ENCODE results near the gene MSMB. TPM values are rescaled to one million over a fixed set of nuclear protein-coding genes. Genes with fewer than 3 reads are reported as not detected.

Gene MSMB
- total and polyA plus RNA-seq, 8 donors: 19.0 to 130 (median 53.5) TPM; not detected in 4

DNA sequence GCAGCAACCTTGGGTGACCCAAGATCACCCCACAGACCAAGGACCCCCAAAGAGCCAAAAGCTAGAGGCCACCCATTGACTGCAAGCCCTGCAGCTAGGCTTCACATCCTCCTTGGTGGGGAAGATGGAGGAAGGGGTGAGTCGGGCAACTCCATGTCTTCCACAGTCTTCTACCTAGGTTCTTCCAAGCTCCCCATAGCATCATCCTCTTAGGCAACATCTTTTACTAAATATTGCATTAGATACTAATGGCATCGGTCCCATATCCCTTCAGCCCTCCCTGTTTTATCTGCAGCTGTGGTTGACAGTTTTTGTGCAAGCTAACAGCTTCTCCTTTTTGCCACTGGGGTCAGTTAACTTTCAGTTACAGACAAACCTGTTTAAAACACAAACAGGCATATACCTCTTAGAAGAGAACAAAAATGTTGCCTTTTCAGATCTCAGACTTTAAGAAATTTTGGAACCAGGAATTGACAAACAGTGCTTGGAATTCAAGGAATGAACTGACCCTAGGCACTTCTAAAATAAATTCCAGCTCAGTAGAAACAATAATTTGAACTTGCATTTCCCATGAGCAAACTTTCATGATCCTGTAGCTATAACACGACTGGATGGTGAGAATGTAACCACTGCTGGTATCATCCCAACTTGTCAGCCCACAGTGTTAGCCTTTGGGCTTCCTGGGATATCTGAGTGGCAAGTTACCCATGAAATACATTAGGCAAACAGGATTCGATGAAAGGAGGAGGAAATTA lies 33.9 kb upstream of the MSMB start:
- Histone ChIP-seq H3K36me3 (no peaks in the 10 kb centered on the region), H3K4me1 (no peaks in the 10 kb centered on the region), H3K4me3 (no peak overlapping the region), H3K9me3 (no peaks in the 10 kb centered on the region), H3K27me3 (no peaks in the 10 kb centered on the region), H3K27ac (no peak overlapping the region)
- 51 to 67% (median 57%) methylated on average over 4 of the region's 4 CpGs for WGBS, 5 donors
- intact Hi-C loops (cut with DNase I; ENCODE audit: low total_unique reads): no loop called here
- DNase-seq: no peak
- TF ChIP-seq CTCF (IDR thresholded peaks at IDR 0.05): no peak
- no peak for TF ChIP-seq POLR2A (IDR thresholded peaks at IDR 0.05)
- TF ChIP-seq EP300 (IDR thresholded peaks at IDR 0.05): no peak
- no peak for TF ChIP-seq POLR2AphosphoS5 (IDR thresholded peaks at IDR 0.05)

DNA sequence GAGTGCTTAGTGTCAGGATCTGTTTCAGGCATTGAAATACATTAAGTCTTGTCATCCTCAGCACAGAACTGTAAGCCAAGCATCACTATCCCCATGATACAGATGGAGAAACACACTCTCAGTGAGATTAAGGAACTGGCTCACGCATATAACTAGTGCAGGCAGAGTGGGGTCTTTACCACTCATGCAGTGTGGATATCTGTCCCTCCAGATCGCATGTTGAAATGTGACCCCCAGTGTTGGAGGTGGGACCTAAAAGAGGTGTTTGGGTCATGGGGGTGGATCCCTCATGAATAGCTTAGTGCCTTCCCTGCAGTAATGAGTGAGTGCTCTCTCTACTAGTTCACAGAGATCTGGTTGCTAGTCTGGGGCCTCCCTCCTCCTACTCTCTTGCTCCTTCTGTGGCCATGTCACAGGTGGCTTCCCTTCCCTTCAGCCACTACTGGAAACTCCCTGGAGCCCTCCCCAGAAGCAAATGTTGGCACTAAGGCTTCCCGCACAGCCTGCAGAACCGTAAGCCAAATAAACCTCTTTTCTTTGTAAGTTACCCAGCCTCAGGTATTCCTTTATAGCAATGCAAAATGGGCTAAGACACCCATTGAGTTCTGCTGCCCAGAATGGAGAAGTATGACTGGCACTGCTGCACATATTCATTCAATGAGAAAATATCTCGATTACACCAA lies 31.8 kb upstream of the MSMB start:
- H3K9me3 ChIP-seq: peaks cover 0 to 6% (median 2%) of the 10 kb centered on the region in 4 donors
- no peaks in the 10 kb centered on the region for H3K4me1 ChIP-seq
- H3K4me3 ChIP-seq: no peak overlapping the region
- TF ChIP-seq EP300 (IDR thresholded peaks at IDR 0.05) (no peak), POLR2AphosphoS5 (IDR thresholded peaks at IDR 0.05) (no peak), POLR2A (IDR thresholded peaks at IDR 0.05) (no peak), CTCF (IDR thresholded peaks at IDR 0.05) (no peak)
- intact Hi-C loops (cut with DNase I; ENCODE audit: low total_unique reads): no loop called here
- DNase-seq: no peak
- H3K27ac ChIP-seq: no peak overlapping the region
- H3K27me3 ChIP-seq: no peaks in the 10 kb centered on the region
- H3K36me3 ChIP-seq: no peaks in the 10 kb centered on the region
- 78 to 87% (median 84%) methylated on average over 5 of the region's 5 CpGs for WGBS, 5 donors

DNA sequence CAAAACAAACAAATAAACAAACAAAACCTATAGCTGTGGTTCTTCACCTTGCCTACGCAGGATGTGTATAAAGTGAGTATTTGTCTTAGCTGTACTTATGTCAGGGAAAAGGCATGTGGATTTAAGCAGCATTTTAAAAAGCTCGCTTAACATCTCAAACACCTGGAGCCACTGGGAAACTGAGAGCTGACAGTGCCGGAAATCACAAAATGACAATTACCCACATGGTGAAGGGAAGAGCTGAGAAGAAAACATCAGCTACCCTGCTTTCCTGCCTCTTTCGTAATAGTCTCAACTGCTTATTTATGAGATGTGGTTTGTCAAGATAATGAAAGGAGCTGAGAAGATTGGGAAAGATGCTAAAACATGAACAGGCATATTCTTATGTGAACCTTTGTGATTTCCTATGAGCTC lies 31.1 kb upstream of the MSMB start:
- DNase-seq: no peak
- H3K27me3 ChIP-seq: no peaks in the 10 kb centered on the region
- intact Hi-C loops (cut with DNase I; ENCODE audit: low total_unique reads): no loop called here

GRCh38 chr10:46075869-46076268 lies 29.8 kb upstream of the MSMB start:
- H3K27ac ChIP-seq: no peak overlapping the region
- TF ChIP-seq POLR2A (IDR thresholded peaks at IDR 0.05) (no peak), CTCF (IDR thresholded peaks at IDR 0.05) (no peak), POLR2AphosphoS5 (IDR thresholded peaks at IDR 0.05) (no peak), EP300 (IDR thresholded peaks at IDR 0.05) (no peak)
- WGBS, 5 donors: 75 to 83% (median 79%) methylated on average over 3 of the region's 3 CpGs
- intact Hi-C loops (cut with DNase I; ENCODE audit: low total_unique reads): no loop called here
- no peaks in the 10 kb centered on the region for H3K4me1 ChIP-seq
- no peak for DNase-seq
- H3K36me3 ChIP-seq: no peaks in the 10 kb centered on the region
- peaks cover 0 to 6% (median 2%) of the 10 kb centered on the region in 4 donors for H3K9me3 ChIP-seq
- H3K27me3 ChIP-seq: no peaks in the 10 kb centered on the region
- no peak overlapping the region for H3K4me3 ChIP-seq

More for the DNA sequence above, 31.1 kb upstream of the MSMB start:
- WGBS, 5 donors: 67 to 84% (median 76%) methylated on average over 4 of the region's 4 CpGs
- no peaks in the 10 kb centered on the region for H3K4me1 ChIP-seq
- TF ChIP-seq CTCF (IDR thresholded peaks at IDR 0.05) (no peak), POLR2AphosphoS5 (IDR thresholded peaks at IDR 0.05) (no peak), EP300 (IDR thresholded peaks at IDR 0.05) (no peak), POLR2A (IDR thresholded peaks at IDR 0.05) (no peak)
- no peak overlapping the region for H3K27ac ChIP-seq
- H3K9me3 ChIP-seq: peaks cover 0 to 6% (median 2%) of the 10 kb centered on the region in 4 donors
- no peak overlapping the region for H3K4me3 ChIP-seq
- H3K36me3 ChIP-seq: no peaks in the 10 kb centered on the region

Measured in stomach (tissue), 9 donors.